SK-N-SH (cell line): ENCODE measurements around the gene RUVBL1. TPM values are rescaled to one million over a fixed set of nuclear protein-coding genes. Genes with fewer than 3 reads are reported as not detected.
A peak's percentile ranks its signal among the peaks of the same experiment; 100 is the strongest.

ENCODE experiments used
- CTCF ChIA-PET: fragments of 300-600, 350-600 bp; formaldehyde crosslinking; extraction: SDS; loops from one replicate; lab custom pipeline; 2021; lab: Yijun Ruan, JAX
- POLR2A ChIA-PET: fragments of 350-600 bp; sonication (Branson Sonifier 250); formaldehyde crosslinking; extraction: SDS; loops from one replicate; lab custom pipeline; 2020; ENCODE audit warnings: antibody characterized with exemption, inconsistent platforms; lab: Yijun Ruan, JAX
- DNase-seq: peaks from one replicate; pipeline ENCODE4 v3.0.0; 2012
- H2AFZ ChIP-seq: fragments of 200-600 bp; sonication (generic); 2 replicates; pipeline ENCODE4 v1.8.1; 2016; ENCODE audit warnings: antibody characterized with exemption, mild to moderate bottlenecking, low read depth
- H3F3A ChIP-seq: fragments of 200-600 bp; sonication (generic); replicated peaks from 2 replicates; pipeline ENCODE3; 2016; ENCODE audit warnings: antibody characterized with exemption, mild to moderate bottlenecking; ENCODE audit not compliant: insufficient read depth
- H3K27ac ChIP-seq, 2 experiments: fragments of 200-500 bp in 1 of 2; fragments of 200-600 bp in 1 of 2; sonication (Bioruptor generic) in 1 of 2; sonication (generic), shearing (Covaris generic) in 1 of 2; 2 replicates each; pipeline versions ENCODE4 v1.5.1 to v1.6.1; 2014 to 2016; ENCODE audit warnings: low read depth in 2 of 2, inconsistent platforms in 1 of 2, low read length in 1 of 2, mild to moderate bottlenecking in 1 of 2, mixed read lengths in 1 of 2
- H3K27me3 ChIP-seq: fragments of 200-600 bp; sonication (generic), shearing (Covaris generic); 2 replicates; pipeline ENCODE4 v1.6.1; 2016; ENCODE audit warnings: mixed run types; ENCODE audit not compliant: insufficient read depth
- H3K36me3 ChIP-seq, 2 experiments: fragments of 200-500 bp in 1 of 2; fragments of 200-600 bp in 1 of 2; sonication (Bioruptor generic) in 1 of 2; sonication (generic) in 1 of 2; replicated peaks in 1 of 2; 2 replicates each; pipeline versions ENCODE3 to v1.5.1; 2014 to 2016; ENCODE audit warnings: low read length in 1 of 2, mild to moderate bottlenecking in 1 of 2; ENCODE audit not compliant: insufficient read depth in 2 of 2, control insufficient read depth in 1 of 2
- H3K4me1 ChIP-seq, 2 experiments: fragments of 200-500 bp in 1 of 2; fragments of 200-600 bp in 1 of 2; sonication (Bioruptor generic) in 1 of 2; sonication (generic), shearing (Covaris generic) in 1 of 2; 2 replicates each; pipeline versions ENCODE4 v1.5.1 to v1.6.1; 2014 to 2016; ENCODE audit warnings: low read depth in 1 of 2, low read length in 1 of 2, mixed run types in 1 of 2; ENCODE audit not compliant: insufficient read depth in 2 of 2, control insufficient read depth in 1 of 2
- H3K4me2 ChIP-seq: fragments of 200-600 bp; sonication (generic), shearing (Covaris generic); 2 replicates; pipeline ENCODE4 v1.6.1; 2017; ENCODE audit warnings: mixed run types
- H3K4me3 ChIP-seq, 2 experiments: fragments of 200-500 bp in 1 of 2; fragments of 200-600 bp in 1 of 2; sonication (Bioruptor generic) in 1 of 2; sonication (generic), shearing (Covaris generic) in 1 of 2; 2 replicates each; pipeline versions ENCODE4 v1.5.1 to v1.8.1; 2014 to 2016; ENCODE audit warnings: low read depth in 2 of 2, inconsistent platforms in 1 of 2, low read length in 1 of 2, mild to moderate bottlenecking in 1 of 2, mixed read lengths in 1 of 2, moderate library complexity in 1 of 2
- H3K79me2 ChIP-seq: fragments of 200-600 bp; sonication (generic); 2 replicates; pipeline ENCODE4 v1.8.1; 2017; ENCODE audit warnings: mild to moderate bottlenecking; ENCODE audit not compliant: insufficient read depth
- H3K9ac ChIP-seq: fragments of 200-600 bp; sonication (generic); 2 replicates; pipeline ENCODE4 v1.6.1; 2017; ENCODE audit warnings: mixed run types
- H3K9me2 ChIP-seq: fragments of 200-600 bp; sonication (generic); 2 replicates; pipeline ENCODE4 v1.6.1; 2017; ENCODE audit warnings: mixed run types
- H3K9me3 ChIP-seq: fragments of 200-600 bp; sonication (generic); 2 replicates; pipeline ENCODE4 v1.6.1; 2017; ENCODE audit warnings: mixed run types, mild to moderate bottlenecking, moderate library complexity
- H4K20me1 ChIP-seq: fragments of 200-600 bp; sonication (generic); 2 replicates; pipeline ENCODE4 v1.6.1; 2017; ENCODE audit warnings: mild to moderate bottlenecking, mixed run types; ENCODE audit not compliant: insufficient read depth
- CHD2 ChIP-seq: fragments of 150-350 bp; IDR thresholded peaks from 2 replicates; pipeline ENCODE4 v1.6.1; 2018; ENCODE audit warnings: low read length; ENCODE audit not compliant: partially characterized antibody
- ELF1 ChIP-seq: IDR thresholded peaks from 2 replicates; pipeline ENCODE4 v1.4.0; 2012
- EZH2phosphoT487 ChIP-seq: fragments of 200-600 bp; sonication (generic); IDR thresholded peaks from 2 replicates; pipeline ENCODE4 v1.6.1; 2017; ENCODE audit warnings: low read depth, mixed run types, mild to moderate bottlenecking, antibody characterized with exemption, moderate library complexity, borderline replicate concordance
- FOSL2 ChIP-seq: IDR thresholded peaks from 2 replicates; pipeline ENCODE4 v1.4.0; 2012; ENCODE audit warnings: low read depth, mild to moderate bottlenecking, moderate library complexity, borderline replicate concordance
- FOXJ3 ChIP-seq: sonication (generic); formaldehyde crosslinking; IDR thresholded peaks from 2 replicates; pipeline ENCODE4 v1.5.1; 2020; ENCODE audit warnings: mild to moderate bottlenecking, missing genetic modification reagents
- FOXM1 ChIP-seq: IDR thresholded peaks from 2 replicates; pipeline ENCODE4 v1.4.0; 2012; ENCODE audit warnings: low read depth, mild to moderate bottlenecking
- GATA2 ChIP-seq: sonication (generic); formaldehyde crosslinking; IDR thresholded peaks from 2 replicates; pipeline ENCODE4 v1.5.0; 2020; ENCODE audit warnings: mild to moderate bottlenecking, missing genetic modification reagents
- JUND ChIP-seq: IDR thresholded peaks from 2 replicates; pipeline ENCODE4 v1.4.0; 2012
- MEF2A ChIP-seq: IDR thresholded peaks from 2 replicates; pipeline ENCODE4 v1.4.0; 2012; ENCODE audit warnings: low read depth, borderline replicate concordance
- MXI1 ChIP-seq: IDR thresholded peaks from 2 replicates; pipeline ENCODE4 v1.6.1; 2012; ENCODE audit warnings: mild to moderate bottlenecking, low read depth, low read length, improper control_type of control experiment
- NFIC ChIP-seq: IDR thresholded peaks from 2 replicates; pipeline ENCODE4 v1.4.0; 2012; ENCODE audit warnings: borderline replicate concordance
- NRF1 ChIP-seq: IDR thresholded peaks from 2 replicates; pipeline ENCODE4 v1.6.1; 2012; ENCODE audit warnings: low read depth, mild to moderate bottlenecking, low read length
- POLR2AphosphoS5 ChIP-seq: IDR thresholded peaks from 2 replicates; pipeline ENCODE4 v1.6.1; 2012; ENCODE audit warnings: low read depth, low read length
- RAD21 ChIP-seq: IDR thresholded peaks from 2 replicates; pipeline ENCODE4 v1.6.1; 2012; ENCODE audit warnings: mild to moderate bottlenecking, low read length
- RCOR1 ChIP-seq: fragments of 150-350 bp; IDR thresholded peaks from 2 replicates; pipeline ENCODE4 v1.6.1; 2017; ENCODE audit warnings: antibody characterized with exemption, low read length
- RFX5 ChIP-seq: IDR thresholded peaks from 2 replicates; pipeline ENCODE4 v1.6.1; 2012; ENCODE audit warnings: mild to moderate bottlenecking, improper control_type of control experiment, low read length
- SIN3A ChIP-seq: IDR thresholded peaks from 2 replicates; pipeline ENCODE4 v1.6.1; 2012; ENCODE audit warnings: low read depth, mild to moderate bottlenecking, low read length, moderate library complexity, borderline replicate concordance
- TAF1 ChIP-seq: IDR thresholded peaks from 2 replicates; pipeline ENCODE4 v1.6.1; 2012; ENCODE audit warnings: low read depth, mild to moderate bottlenecking, low read length, moderate library complexity, borderline replicate concordance
- WGBS: methylation state at CpG from one replicate; pipeline ENCODE4 v1.1.6; 2017; ENCODE audit warnings: low lambda C conversion rate; 5-methylcytosine and 5-hydroxymethylcytosine counted together
- polyA plus RNA-seq, 3 experiments: library from polyadenylated mRNA; depleted of rRNA; stranded (reverse); fragments of >200 nt; gene quantifications; 2 replicates each; pipeline ENCODE4 v1.2.3, GENCODE V29; 2012
- TF ChIP-seq, protein P1 (sequence below): IDR thresholded peaks from 2 replicates; pipeline ENCODE4 v1.4.0; 2012; ENCODE audit warnings: low read depth
- TF ChIP-seq, protein P2 (sequence below): fragments of 200-600 bp; sonication (generic); IDR thresholded peaks from 2 replicates; pipeline ENCODE4 v1.6.1; 2017; ENCODE audit warnings: antibody characterized with exemption, mild to moderate bottlenecking, moderate library complexity
- TF ChIP-seq, protein P3 (sequence below): fragments of 150-350 bp; IDR thresholded peaks from 2 replicates; pipeline ENCODE4 v1.6.1; 2017; ENCODE audit warnings: antibody characterized with exemption, low read length, low read depth, borderline replicate concordance
- TF ChIP-seq, protein P4 (sequence below): IDR thresholded peaks from 2 replicates; pipeline ENCODE4; 2012
- TF ChIP-seq, protein P5 (sequence below): IDR thresholded peaks from 2 replicates; pipeline ENCODE4 v1.4.0; 2012; ENCODE audit warnings: low read depth, borderline replicate concordance
- TF ChIP-seq, protein P6 (sequence below): fragments of 150-350 bp; IDR thresholded peaks from 2 replicates; pipeline ENCODE4 v1.6.1; 2016; ENCODE audit warnings: mild to moderate bottlenecking, low read depth, low read length

Gene RUVBL1
- polyA plus RNA-seq (2012; rRNA removed): 140 and 145 TPM in 2 replicates
- 148 and 151 TPM in 2 replicates for polyA plus RNA-seq (2012; cell fraction: cytosol; rRNA removed)
- 68.4 and 76.8 TPM in 2 replicates for polyA plus RNA-seq (2012; cell fraction: nucleus; rRNA removed)

DNA sequence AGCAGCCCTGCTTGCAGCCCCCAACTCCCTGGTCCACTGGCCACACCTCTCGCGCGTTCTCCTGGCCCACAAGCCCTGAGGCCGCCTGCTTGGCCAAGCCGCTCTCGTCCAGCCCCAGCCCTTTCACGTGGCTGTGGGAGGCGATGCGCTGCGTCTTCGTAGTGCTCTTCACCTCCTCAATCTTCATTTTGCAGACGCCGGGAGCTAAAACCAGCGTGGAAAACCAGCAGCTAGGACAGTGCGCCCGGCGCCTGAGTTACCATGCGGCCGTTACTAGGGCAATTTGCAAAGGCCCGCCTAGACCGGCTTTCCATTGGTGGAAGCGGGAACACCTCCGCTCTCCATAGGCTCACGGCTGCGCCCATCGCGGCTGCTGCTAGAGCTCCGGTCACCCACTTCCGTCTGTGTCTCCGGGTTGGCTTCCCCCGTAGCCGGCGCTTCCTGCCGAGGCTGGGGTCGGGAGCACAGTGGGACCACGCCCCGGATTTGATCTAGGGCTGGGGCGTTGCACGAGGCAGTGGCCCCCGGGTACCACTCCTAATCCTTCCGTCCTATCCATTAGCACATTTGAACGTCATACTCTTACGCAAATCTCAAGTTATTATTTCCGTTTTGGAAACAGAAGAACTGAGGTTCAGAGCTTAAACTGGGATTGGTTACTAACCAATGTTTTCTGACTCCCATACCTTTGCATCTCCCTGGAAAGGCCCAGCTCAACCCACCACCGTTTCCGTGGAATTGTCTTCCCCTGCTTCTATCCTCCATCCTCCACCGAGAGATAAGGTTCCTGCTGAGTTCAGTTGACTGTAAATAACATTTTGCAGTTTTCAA lies at the start of gene RUVBL1:
RUVBL1 (minus strand) TSS at position 275 of the 831 bp plus-strand sequence; CDS start at position 187, 88 bp downstream.
- CTCF ChIA-PET: interaction anchor here (0.6 to 10.8 kb wide), 12 partner anchors 9 to 557 kb away, joined by 3 to 89 read pairs (median 4); partner anchors contain the start of gene EEFSEC
- WGBS: 11% methylated on average over 17 of the region's 47 CpGs
- peaks cover 27% of the 10 kb centered on the region for H3K79me2 ChIP-seq
- TF ChIP-seq ELF1 (peak; percentile 83), FOXM1 (no peak), RFX5 (peak; percentile 92), POLR2AphosphoS5 (peak; percentile 69), MXI1 (peak; percentile 98), SIN3A (peak; percentile 83), FOSL2 (no peak), FOXJ3 (CRISPR knock-in tag) (no peak), GATA2 (no peak), RAD21 (no peak), TAF1 (peak; percentile 62; the same call in 1 of the 2 replicates), MEF2A (no peak), EZH2phosphoT487 (no peak), NRF1 (no peak), JUND (no peak), NFIC (no peak), RCOR1 (no peak; the same call in 1 of the 2 replicates), CHD2 (peak; percentile 88)
- TF ChIP-seq, protein P1, sequence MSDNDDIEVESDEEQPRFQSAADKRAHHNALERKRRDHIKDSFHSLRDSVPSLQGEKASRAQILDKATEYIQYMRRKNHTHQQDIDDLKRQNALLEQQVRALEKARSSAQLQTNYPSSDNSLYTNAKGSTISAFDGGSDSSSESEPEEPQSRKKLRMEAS: peak; percentile 98
- TF ChIP-seq, protein P2, sequence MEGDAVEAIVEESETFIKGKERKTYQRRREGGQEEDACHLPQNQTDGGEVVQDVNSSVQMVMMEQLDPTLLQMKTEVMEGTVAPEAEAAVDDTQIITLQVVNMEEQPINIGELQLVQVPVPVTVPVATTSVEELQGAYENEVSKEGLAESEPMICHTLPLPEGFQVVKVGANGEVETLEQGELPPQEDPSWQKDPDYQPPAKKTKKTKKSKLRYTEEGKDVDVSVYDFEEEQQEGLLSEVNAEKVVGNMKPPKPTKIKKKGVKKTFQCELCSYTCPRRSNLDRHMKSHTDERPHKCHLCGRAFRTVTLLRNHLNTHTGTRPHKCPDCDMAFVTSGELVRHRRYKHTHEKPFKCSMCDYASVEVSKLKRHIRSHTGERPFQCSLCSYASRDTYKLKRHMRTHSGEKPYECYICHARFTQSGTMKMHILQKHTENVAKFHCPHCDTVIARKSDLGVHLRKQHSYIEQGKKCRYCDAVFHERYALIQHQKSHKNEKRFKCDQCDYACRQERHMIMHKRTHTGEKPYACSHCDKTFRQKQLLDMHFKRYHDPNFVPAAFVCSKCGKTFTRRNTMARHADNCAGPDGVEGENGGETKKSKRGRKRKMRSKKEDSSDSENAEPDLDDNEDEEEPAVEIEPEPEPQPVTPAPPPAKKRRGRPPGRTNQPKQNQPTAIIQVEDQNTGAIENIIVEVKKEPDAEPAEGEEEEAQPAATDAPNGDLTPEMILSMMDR: no peak
- TF ChIP-seq, protein P3, sequence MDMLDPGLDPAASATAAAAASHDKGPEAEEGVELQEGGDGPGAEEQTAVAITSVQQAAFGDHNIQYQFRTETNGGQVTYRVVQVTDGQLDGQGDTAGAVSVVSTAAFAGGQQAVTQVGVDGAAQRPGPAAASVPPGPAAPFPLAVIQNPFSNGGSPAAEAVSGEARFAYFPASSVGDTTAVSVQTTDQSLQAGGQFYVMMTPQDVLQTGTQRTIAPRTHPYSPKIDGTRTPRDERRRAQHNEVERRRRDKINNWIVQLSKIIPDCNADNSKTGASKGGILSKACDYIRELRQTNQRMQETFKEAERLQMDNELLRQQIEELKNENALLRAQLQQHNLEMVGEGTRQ: no peak
- TF ChIP-seq, protein P4, sequence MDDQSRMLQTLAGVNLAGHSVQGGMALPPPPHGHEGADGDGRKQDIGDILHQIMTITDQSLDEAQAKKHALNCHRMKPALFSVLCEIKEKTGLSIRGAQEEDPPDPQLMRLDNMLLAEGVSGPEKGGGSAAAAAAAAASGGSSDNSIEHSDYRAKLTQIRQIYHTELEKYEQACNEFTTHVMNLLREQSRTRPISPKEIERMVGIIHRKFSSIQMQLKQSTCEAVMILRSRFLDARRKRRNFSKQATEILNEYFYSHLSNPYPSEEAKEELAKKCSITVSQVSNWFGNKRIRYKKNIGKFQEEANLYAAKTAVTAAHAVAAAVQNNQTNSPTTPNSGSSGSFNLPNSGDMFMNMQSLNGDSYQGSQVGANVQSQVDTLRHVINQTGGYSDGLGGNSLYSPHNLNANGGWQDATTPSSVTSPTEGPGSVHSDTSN: peak; percentile 100
- TF ChIP-seq, protein P5, sequence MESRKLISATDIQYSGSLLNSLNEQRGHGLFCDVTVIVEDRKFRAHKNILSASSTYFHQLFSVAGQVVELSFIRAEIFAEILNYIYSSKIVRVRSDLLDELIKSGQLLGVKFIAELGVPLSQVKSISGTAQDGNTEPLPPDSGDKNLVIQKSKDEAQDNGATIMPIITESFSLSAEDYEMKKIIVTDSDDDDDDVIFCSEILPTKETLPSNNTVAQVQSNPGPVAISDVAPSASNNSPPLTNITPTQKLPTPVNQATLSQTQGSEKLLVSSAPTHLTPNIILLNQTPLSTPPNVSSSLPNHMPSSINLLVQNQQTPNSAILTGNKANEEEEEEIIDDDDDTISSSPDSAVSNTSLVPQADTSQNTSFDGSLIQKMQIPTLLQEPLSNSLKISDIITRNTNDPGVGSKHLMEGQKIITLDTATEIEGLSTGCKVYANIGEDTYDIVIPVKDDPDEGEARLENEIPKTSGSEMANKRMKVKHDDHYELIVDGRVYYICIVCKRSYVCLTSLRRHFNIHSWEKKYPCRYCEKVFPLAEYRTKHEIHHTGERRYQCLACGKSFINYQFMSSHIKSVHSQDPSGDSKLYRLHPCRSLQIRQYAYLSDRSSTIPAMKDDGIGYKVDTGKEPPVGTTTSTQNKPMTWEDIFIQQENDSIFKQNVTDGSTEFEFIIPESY: no peak
- TF ChIP-seq, protein P6, sequence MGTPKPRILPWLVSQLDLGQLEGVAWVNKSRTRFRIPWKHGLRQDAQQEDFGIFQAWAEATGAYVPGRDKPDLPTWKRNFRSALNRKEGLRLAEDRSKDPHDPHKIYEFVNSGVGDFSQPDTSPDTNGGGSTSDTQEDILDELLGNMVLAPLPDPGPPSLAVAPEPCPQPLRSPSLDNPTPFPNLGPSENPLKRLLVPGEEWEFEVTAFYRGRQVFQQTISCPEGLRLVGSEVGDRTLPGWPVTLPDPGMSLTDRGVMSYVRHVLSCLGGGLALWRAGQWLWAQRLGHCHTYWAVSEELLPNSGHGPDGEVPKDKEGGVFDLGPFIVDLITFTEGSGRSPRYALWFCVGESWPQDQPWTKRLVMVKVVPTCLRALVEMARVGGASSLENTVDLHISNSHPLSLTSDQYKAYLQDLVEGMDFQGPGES: peak; percentile 89

More for the DNA sequence above, at the start of gene RUVBL1:
- Histone ChIP-seq H3K4me1 (peaks cover 0 to 14% of the 10 kb centered on the region in 2 experiments; a peak in 2 of 4 replicates), H2AFZ (peak within 1 kb of the TSS; percentile 90), H3K27me3 (no peaks in the 10 kb centered on the region), H3K9me2 (no peaks in the 10 kb centered on the region), H3F3A (no peaks in the 10 kb centered on the region), H3K4me3 (peak within 1 kb of the TSS; percentile 98 to 99), H3K4me2 (peak within 1 kb of the TSS; percentile 92), H3K9me3 (no peaks in the 10 kb centered on the region), H3K27ac (peak within 1 kb of the TSS; percentile 82 to 93), H4K20me1 (no peaks in the 10 kb centered on the region), H3K36me3 (peaks cover 4 to 6% of the 10 kb centered on the region in 2 experiments), H3K9ac (peak within 1 kb of the TSS; percentile 93)
- peak; percentile 96 for DNase-seq
- POLR2A ChIA-PET: interaction anchor here (0.5 to 1.7 kb wide), 8 partner anchors 10 to 557 kb away, joined by 3 to 17 read pairs (median 4); partner anchors contain the start of gene EEFSEC
